Measurements from ENCODE around the gene S100A13. TPM values are rescaled to one million over a fixed set of nuclear protein-coding genes. Genes with fewer than 3 reads are reported as not detected.

The S100A13 gene
- total and polyA plus RNA-seq, 9 of the 15 experiments (the other 6 are each of a cell fraction or from before 2014, with no cell fraction given): 41.9 to 129 (median 58.0) TPM

DNA sequence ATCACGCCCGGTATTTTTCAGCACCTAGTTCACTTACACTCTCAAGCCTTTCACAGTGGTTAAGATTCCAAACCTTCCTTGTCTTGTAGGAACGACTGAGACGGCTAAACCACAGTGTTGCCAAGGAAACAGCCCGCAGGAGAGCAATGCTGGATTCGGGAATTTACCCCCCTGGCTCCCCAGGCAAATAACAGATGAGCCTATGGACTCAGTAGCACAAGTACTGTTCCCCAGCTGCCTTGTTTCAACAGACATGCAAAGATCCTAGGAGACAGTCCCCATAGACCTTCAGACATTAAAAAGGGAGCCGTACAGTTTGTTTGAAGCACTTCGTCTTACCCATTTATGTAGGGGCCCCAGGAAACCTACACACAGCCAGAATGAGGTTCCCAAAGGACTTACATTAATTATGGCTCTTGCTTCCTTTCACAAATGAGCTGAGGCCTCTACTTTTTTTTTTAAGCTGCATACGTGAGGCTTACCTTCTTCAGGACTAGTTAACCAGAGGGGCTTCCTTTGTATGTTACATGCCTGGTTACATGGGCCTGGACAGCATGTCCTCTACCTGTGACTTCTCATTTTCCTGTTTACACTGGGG is 33.9 kb upstream of the S100A13 start:
- no peak overlapping the region for H2AFZ ChIP-seq (ENCODE audit: low read depth, low read length)
- in situ Hi-C loops (cut with MboI) (no loop called here), intact Hi-C loops (cut with micrococcal nuclease) (no loop called here)
- H3K4me3 ChIP-seq: no peak overlapping the region
- no peaks in the 10 kb centered on the region for H3K27me3 ChIP-seq (ENCODE audit: control insufficient read depth in 2 of 2, insufficient read depth in 2 of 2, low read length in 2 of 2)
- H3K9me1 ChIP-seq (ENCODE audit: control insufficient read depth, insufficient read depth, low read length): no peaks in the 10 kb centered on the region
- FAIRE-seq: no peak
- POLR2A ChIA-PET: interaction anchor here (0.8 to 6.1 kb wide), 5 partner anchors 9 to 140 kb away, joined by 3 to 51 read pairs (median 10); partner anchors contain the start of genes CHTOP, ILF2 and S100A13
- H3K9me3 ChIP-seq (replicated peaks; ENCODE audit: control insufficient read depth, insufficient read depth, low read depth, low read length): no peaks in the 10 kb centered on the region
- peaks cover 3 to 16% of the 10 kb centered on the region in 2 experiments; a peak in 4 of 5 replicates for H3K4me1 ChIP-seq (replicated peaks in 1 of 2; ENCODE audit: control insufficient read depth in 2 of 2, insufficient read depth in 2 of 2, low read length in 2 of 2)
- peak overlapping the region; percentile 10; the same call in 1 of the 3 replicates for H3K27ac ChIP-seq (ENCODE audit: extremely low read depth, low read depth, low read length)
- no peaks in the 10 kb centered on the region for H4K20me1 ChIP-seq (replicated peaks; ENCODE audit: control insufficient read depth, insufficient read depth, low read length)
- DNase-seq (ENCODE audit: extremely low read depth in 1 of 4, low spot score in 3 of 4): peak in 1 of 4 experiments; percentile 18
- H3K79me2 ChIP-seq (ENCODE audit: control insufficient read depth, insufficient read depth, low read length): peaks cover 13% of the 10 kb centered on the region
- 73% methylated on average over 9 of the region's 9 CpGs for WGBS (ENCODE audit: insufficient coverage, low coverage, missing lambda C conversion rate)
- ATAC-seq: peak; percentile 13
- H3K36me3 ChIP-seq (ENCODE audit: control insufficient read depth, insufficient read depth, low read length): peaks cover 58% of the 10 kb centered on the region
- no peak overlapping the region for H3K4me2 ChIP-seq (ENCODE audit: insufficient read depth, low read length)
- BruUV-seq (replicated peaks): TSS peak; percentile 33
- CTCF ChIA-PET (ENCODE audit: low intra/inter-chr PET ratio): no interaction called here
- no peak overlapping the region for H3K9ac ChIP-seq (ENCODE audit: insufficient read depth in 1 of 2, low read depth in 2 of 2, low read length in 2 of 2)
- no peak for TF ChIP-seq ZNF121 (CRISPR knock-in tag; conservative IDR thresholded peaks at IDR 0.05)
- no peak for TF ChIP-seq CBX3 (IDR thresholded peaks at IDR 0.05; ENCODE audit: borderline replicate concordance in 1 of 2, low read length in 2 of 2)
- no peak for TF ChIP-seq MAZ (CRISPR knock-in tag; conservative IDR thresholded peaks at IDR 0.05 in 1 of 2, IDR thresholded peaks at IDR 0.05 in 1 of 2)
- TF ChIP-seq, protein P1, sequence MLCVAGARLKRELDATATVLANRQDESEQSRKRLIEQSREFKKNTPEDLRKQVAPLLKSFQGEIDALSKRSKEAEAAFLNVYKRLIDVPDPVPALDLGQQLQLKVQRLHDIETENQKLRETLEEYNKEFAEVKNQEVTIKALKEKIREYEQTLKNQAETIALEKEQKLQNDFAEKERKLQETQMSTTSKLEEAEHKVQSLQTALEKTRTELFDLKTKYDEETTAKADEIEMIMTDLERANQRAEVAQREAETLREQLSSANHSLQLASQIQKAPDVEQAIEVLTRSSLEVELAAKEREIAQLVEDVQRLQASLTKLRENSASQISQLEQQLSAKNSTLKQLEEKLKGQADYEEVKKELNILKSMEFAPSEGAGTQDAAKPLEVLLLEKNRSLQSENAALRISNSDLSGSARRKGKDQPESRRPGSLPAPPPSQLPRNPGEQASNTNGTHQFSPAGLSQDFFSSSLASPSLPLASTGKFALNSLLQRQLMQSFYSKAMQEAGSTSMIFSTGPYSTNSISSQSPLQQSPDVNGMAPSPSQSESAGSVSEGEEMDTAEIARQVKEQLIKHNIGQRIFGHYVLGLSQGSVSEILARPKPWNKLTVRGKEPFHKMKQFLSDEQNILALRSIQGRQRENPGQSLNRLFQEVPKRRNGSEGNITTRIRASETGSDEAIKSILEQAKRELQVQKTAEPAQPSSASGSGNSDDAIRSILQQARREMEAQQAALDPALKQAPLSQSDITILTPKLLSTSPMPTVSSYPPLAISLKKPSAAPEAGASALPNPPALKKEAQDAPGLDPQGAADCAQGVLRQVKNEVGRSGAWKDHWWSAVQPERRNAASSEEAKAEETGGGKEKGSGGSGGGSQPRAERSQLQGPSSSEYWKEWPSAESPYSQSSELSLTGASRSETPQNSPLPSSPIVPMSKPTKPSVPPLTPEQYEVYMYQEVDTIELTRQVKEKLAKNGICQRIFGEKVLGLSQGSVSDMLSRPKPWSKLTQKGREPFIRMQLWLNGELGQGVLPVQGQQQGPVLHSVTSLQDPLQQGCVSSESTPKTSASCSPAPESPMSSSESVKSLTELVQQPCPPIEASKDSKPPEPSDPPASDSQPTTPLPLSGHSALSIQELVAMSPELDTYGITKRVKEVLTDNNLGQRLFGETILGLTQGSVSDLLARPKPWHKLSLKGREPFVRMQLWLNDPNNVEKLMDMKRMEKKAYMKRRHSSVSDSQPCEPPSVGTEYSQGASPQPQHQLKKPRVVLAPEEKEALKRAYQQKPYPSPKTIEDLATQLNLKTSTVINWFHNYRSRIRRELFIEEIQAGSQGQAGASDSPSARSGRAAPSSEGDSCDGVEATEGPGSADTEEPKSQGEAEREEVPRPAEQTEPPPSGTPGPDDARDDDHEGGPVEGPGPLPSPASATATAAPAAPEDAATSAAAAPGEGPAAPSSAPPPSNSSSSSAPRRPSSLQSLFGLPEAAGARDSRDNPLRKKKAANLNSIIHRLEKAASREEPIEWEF (CRISPR knock-in tag; IDR thresholded peaks at IDR 0.05): no peak
- TF ChIP-seq EWSR1 (IDR thresholded peaks at IDR 0.05; ENCODE audit: borderline replicate concordance, low read depth, partially characterized antibody): peak; percentile 65
- peak; percentile 66; the same call in 1 of the 2 replicates for TF ChIP-seq PML (IDR thresholded peaks at IDR 0.05; ENCODE audit: low read length)
- no peak for TF ChIP-seq BHLHE40 (IDR thresholded peaks at IDR 0.05; ENCODE audit: low read length)
- TF ChIP-seq AFF4 (CRISPR knock-in tag; IDR thresholded peaks at IDR 0.05): no peak
- 0 out of 2 replicates have a peak, but pooled peaks have one; percentile 5 for TF ChIP-seq ZNF384 (IDR thresholded peaks at IDR 0.05; ENCODE audit: low read depth, low read length)
- no peak for TF ChIP-seq SNRNP70 (optimal IDR thresholded peaks at IDR 0.05; ENCODE audit: low read depth, low read length)
- no peak for TF ChIP-seq FOXM1 (IDR thresholded peaks at IDR 0.05; ENCODE audit: low read depth)
- no peak for TF ChIP-seq FOXM1 (CRISPR knock-in tag; IDR thresholded peaks at IDR 0.05; ENCODE audit: low read depth)
- TF ChIP-seq TEAD4 (IDR thresholded peaks at IDR 0.05; ENCODE audit: low read length): peak; percentile 25; the same call in 1 of the 2 replicates
- no peak for TF ChIP-seq TEAD4 (CRISPR knock-in tag; IDR thresholded peaks at IDR 0.05; ENCODE audit: borderline replicate concordance)

Measured in K562 (cell line).